Activated CD4-positive, CD25-positive, alpha-beta regulatory T cell (primary cell): Measurements from ENCODE around the gene SPATC1L.
A peak's percentile ranks its signal among the peaks of the same experiment; 100 is the strongest.

ENCODE experiments used
- DNase-seq, 4 experiments: peaks; one replicate each; lab custom pipeline; 2025; lab: John Stamatoyannopoulos, UW

The SPATC1L gene

GRCh38 chr21:46161633-46162592, 22.3 kb downstream of the SPATC1L start:
- no peak for DNase-seq

GRCh38 chr21:46160907-46161632, 23.2 kb downstream of the SPATC1L start:
- DNase-seq, result no peak

DNA sequence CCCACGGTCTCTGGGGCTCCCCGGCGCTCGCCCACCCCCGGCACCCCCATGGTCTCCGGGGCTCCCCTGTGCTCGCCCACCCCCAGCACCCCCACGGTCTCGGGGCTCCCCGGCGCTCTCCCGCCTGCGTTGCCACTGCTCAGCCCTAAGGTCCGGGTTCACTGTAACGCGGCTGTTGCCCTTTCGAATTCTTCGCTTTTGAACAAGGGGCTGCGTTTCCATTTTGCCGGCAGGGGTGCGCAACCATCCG, 23.7 kb downstream of the SPATC1L start:
- DNase-seq, result no peak

DNA sequence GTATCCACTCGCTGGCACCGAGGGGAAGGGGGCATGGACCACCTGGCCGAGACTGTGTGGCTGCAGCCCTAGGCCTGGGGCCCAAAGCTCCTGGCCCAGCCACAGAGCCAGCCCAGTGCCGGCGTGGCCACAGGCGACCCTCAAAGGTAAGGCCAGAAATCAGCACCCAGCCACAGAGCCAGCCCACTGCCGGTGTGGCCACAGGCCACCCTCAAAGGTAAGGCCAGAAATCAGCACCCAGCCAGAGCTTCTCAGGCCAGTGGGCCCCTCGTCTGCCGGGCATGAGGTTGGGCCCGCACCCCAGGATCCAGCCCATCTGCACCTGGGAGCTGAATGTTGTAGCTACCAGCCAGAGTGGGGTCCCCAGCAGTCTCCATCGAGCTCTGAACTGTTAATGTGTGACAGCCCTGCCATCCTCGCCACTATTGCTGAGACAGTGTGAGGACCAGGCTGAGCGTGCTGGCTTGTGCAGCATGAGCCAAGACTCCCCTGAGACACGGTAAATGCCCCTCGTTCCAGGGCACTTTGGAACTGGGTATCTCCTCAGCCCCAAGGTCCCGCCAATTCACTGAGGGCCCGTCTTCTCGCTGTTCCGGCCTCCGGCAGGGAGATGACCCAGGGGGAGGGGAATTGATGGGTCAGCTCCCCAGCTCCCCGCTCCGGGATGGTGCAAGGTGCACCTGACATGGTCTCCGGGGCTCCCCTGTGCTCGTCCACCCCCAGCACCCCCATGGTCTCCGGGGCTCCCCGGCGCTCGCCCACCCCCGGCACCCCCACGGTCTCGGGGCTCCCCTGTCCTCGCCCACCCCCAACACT, 24.2 kb downstream of the SPATC1L start:
- no peak for DNase-seq

GRCh38 chr21:46159390-46159789, 24.9 kb downstream of the SPATC1L start:
- no peak for DNase-seq

DNA sequence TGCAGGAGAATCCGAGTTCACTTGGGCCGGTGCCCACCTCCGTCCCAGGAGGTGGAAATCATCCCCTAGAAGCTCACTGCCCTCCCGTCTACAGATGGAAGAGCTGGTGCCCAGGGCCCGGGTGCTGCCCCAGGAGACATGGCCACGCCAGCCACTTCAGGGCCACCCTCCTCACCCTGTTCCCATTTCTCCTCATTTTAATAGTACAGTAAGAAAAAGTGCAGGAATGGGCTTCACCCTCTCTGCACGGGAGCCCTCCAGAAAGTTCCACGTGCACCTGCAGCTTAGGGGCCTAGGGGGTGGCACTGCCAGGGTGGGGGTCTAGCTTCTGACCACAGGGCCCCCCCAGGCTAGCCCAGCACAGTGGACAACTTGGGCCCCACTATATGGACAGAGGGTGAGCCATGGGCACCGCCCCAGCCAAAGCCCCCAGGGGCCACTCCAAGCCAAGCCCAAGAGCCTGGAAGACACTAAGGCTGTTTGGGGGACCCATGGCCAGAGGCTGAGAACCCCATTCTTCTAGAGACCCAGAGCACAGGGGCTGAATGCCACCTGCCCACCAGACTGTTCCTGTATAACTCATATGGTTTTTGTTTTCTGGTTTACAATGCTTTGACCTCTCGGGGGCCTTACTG, 25.5 kb downstream of the SPATC1L start:
- DNase-seq, result no peak

DNA sequence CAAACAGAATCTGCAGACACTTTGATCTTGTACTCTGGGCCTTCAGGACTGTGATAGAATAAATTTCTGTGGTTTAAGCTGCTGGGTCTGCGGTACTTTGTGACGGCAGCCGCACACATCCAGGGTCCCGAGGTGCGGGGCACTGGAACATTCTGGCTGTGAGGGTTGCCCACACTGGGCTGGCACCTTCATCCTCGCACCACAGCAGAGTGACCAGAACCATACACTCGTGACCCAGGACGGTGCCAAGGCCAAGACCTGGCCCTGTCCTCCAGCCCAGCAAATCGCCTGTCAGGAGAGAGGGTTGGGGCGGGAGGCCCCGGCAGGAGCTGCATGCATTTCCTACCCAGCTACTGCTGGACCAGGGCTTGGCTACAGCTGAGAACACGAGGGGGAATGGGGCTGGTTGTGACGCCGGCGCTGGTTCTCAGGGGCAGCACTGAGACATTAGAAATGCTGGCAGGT, 26.2 kb downstream of the SPATC1L start:
- no peak for DNase-seq

DNA sequence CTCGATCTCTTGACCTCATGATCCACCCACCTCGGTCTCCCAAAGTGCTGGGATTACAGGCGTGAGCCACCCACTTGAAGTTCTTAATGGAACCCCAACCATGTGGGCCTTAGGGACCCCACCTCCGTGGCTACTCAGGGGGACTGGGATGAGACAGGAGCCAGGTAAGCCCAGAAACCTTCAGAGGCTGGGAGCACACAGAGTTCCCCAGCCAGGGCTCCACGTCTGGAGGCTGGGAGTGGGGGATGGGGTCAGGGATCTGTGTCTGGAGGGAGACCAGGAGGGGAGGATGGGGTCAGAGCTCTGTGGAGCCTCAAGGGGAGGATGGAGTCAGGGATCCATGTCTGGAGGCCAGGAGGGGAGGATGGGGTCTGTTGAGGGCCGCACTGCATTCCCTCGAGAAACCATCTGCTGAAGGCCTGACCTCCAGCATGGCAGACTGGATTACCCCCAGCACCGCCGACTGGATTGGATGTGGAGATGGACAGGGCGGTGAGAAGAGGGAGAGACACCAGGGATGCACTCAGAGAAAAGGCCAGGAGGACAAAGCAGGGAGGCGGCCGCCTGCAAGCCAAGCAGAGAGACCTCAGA, 26.8 kb downstream of the SPATC1L start:
- no peak for DNase-seq

DNA sequence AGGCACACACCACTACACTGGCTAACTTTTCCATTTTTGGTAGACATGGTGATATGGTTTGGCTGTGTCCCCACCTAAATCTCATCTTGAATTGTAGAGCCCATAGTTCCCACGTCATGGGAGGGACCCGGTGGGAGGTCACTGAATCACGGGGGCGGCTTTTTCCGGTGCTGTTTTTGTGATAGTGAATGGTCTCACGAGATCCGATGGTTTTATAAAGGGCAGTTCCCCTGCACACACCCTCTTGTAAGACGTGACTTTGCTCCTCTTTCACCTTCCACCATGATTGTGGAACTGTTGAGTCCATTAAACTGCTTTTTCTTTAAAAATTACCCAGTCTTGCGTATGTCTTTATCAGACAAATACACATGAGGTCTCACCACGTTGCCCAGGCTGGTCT, 27.6 kb downstream of the SPATC1L start:
- no peak for DNase-seq

DNA sequence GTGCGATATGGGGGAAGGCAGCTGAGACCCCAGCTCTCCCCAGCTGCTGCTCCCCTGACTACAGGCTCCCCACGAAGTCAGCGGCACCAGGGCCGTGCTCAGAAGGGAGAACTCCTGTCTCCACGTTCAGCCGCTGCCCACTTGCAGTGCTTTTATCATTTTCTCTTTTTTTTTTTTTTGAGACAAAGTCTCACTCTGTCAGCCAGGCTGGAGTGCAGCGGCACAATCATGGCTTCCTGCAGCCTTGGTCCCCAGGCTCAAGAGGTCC, 27.9 kb downstream of the SPATC1L start:
- no peak for DNase-seq

DNA sequence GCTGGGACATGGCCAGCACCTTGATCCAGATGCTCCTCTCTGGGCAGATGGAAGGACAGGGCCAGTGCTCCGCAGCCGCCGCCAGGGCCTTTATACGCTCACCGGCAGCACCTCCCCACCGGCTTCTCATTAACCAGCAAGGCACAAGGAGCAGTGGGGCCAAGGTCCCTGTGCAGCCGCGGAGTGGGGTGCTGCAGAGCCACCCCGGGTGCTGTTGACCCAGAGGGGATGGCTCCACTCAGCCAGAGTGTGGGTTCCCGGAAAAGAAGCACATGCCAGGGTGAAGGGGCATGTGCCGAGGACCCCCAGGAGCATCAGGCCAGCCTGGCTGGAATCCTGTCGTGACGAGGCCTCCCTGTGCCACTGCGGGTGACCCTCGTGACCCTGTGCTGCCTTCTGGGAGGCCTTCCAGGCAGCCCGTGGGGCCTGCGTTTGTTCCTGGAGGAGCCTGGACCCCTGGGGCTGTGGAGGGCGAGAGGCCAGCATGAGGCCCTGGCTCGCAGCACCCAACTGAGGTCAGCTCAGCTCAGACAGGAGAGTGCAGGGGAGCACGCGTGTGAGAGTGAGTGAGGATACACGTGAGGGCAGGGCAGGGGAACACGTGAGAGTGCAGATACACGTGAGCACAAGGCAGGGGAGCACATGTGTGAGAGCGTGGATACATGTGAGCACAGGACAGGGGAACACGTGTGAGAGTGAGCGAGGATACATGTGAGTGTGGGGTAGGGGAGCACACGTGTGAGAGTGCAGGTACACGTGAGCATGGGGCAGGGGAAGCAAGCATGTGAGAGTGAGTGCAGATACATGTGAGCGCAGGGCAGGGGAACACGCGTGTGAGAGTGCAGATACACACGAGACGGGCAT, 28.5 kb downstream of the SPATC1L start, which contains the start of gene FTCD:
Gene FTCD (minus strand): TSS at position 66 of the 864 bp plus-strand sequence. CDS start 56 bp downstream, at position 10.
- DNase-seq, result no peak

- DNase-seq, result no peak
These were observed 29.2 kb downstream of the SPATC1L start for GRCh38 chr21:46154955-46155513.

GRCh38 chr21:46154155-46154954, 29.9 kb downstream of the SPATC1L start:
- no peak for DNase-seq

DNA sequence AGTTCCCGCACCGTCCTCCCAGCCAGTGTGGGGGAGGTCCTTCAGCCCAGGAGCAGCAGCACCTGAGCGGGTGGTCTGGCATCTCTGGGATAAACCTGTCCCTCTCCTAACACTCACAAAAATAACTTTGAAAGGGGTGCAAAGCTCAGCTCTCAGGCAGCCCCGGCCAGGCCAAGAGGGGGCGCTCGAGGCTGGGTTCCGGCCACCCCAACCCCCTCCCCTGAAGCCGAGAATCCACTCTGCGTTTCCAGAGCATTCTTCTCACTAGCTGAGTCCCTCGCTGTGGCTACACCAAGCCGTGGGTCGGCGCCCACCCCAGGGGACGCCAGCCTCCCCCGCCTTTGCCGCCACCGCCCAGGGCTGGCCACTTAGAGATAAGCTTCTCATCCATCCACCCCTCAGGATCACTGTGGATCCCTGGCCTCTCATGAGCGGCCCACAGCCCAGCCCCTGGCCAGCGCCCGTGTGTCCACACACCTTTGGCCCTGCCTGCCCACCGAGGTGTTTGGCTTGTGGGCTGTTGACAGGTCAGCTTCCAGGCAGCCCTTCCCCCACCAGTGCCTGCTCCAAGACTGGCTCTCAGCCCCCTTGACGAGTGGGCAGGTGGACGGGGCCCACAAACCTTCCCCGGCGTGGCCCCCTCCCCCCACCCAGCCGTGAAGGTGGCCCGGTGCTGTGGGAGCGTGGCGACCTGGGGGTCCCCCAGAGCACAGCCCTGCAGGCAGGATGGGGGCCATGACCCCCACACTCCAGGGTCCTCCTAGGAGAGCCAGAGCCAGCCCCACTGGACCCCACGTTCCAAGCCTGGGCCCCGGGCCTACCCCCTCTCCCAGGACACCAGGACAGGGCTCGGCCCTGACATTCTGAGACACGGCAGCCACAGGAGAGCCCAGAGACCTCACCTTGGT, 30.8 kb downstream of the SPATC1L start:
- peak in 2 of 4 experiments; percentile 13 to 25 for DNase-seq

- DNase-seq, result no peak
These were observed 31.4 kb downstream of the SPATC1L start for GRCh38 chr21:46152927-46153246.

DNA sequence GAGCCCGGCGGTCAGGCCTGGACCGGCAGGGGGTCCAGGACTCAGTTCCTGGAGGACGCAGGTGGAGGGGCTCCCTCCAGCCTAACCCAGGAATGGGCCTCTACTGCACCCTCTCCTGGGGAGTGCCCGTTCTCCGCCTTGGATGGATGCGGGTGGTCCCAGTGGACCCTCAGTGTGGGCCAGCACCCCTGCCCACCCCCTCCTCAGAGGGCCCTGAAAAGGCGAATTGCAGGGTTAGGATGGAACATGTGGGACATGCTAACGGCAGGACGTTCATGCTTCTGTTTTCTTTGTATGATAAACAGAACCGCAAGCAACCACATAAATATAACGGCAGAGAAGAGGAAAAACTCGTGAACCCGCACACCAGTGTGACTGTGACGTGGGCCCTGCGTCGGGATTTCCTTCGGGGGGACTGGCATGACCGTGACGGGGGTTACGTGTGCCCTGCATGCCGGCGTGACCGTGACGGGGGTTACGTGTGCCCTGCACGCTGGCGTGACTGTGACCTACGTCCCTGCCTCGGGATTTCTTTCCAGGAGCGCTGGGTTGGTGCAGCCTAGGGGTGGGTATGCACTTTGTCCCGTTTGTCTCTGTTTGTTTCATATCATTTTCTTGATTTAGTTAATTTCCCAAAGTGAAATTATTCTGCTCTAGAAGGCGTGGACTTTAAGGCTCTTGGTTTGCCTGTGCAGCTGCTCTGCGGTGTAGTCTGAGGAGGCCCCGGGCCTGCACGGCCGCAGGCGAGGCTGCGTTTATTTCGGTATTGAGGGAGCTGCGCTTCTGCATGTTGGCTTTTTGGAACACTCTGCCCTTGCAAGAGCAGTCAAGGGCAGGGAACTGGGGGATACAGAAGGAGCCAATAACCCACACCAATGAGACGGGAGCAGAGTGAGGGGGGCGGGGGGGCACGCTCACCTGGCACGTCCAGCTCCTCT, 32.0 kb downstream of the SPATC1L start:
- no peak for DNase-seq

- no peak for DNase-seq
These were observed 32.8 kb downstream of the SPATC1L start for GRCh38 chr21:46151261-46151988.
